Neural cell (in vitro differentiated cells): ENCODE results near the gene AUNIP.

Experiments
- CTCF ChIP-seq: fragments of 450-650 bp; IDR thresholded peaks from 2 replicates; pipeline ENCODE4 v1.5.1; 2014; ENCODE audit warnings: antibody characterized with exemption, mild to moderate bottlenecking, moderate library complexity; ENCODE audit not compliant: poor library complexity, severe bottlenecking
- EP300 ChIP-seq: fragments of 450-650 bp; conservative IDR thresholded peaks from 2 replicates; pipeline ENCODE4 v1.6.1; 2014; ENCODE audit warnings: antibody characterized with exemption, mild to moderate bottlenecking, moderate library complexity; ENCODE audit not compliant: poor library complexity, severe bottlenecking
- EZH2 ChIP-seq: fragments of 200-600, 300-800 bp; shearing (Covaris generic), sonication (generic); IDR thresholded peaks from 2 replicates; pipeline ENCODE4 v1.6.1; 2014; ENCODE audit warnings: antibody characterized with exemption, low read length, borderline replicate concordance, mild to moderate bottlenecking; ENCODE audit not compliant: insufficient read depth, poor library complexity, severe bottlenecking
- POLR2AphosphoS5 ChIP-seq: IDR thresholded peaks from 2 replicates; pipeline ENCODE4 v1.6.1; 2012
- RAD21 ChIP-seq: fragments of 450-650 bp; conservative IDR thresholded peaks from 2 replicates; pipeline ENCODE4 v1.6.1; 2014; ENCODE audit warnings: antibody characterized with exemption, mild to moderate bottlenecking, moderate library complexity
- SMC3 ChIP-seq: fragments of 450-650 bp; conservative IDR thresholded peaks from 2 replicates; pipeline ENCODE4 v1.6.1; 2014; ENCODE audit warnings: antibody characterized with exemption, mild to moderate bottlenecking, moderate library complexity; ENCODE audit not compliant: poor library complexity
- TAF1 ChIP-seq: IDR thresholded peaks from 2 replicates; pipeline ENCODE4 v1.6.1; 2012; ENCODE audit warnings: low read depth
- TF ChIP-seq, protein P1 (sequence below): IDR thresholded peaks from 2 replicates; pipeline ENCODE4 v1.6.1; 2012; ENCODE audit warnings: borderline replicate concordance

- TF ChIP-seq CTCF (no peak), EP300 (no peak), RAD21 (no peak), EZH2 (no peak), SMC3 (no peak), POLR2AphosphoS5 (no peak), TAF1 (no peak)
- TF ChIP-seq, protein P1, sequence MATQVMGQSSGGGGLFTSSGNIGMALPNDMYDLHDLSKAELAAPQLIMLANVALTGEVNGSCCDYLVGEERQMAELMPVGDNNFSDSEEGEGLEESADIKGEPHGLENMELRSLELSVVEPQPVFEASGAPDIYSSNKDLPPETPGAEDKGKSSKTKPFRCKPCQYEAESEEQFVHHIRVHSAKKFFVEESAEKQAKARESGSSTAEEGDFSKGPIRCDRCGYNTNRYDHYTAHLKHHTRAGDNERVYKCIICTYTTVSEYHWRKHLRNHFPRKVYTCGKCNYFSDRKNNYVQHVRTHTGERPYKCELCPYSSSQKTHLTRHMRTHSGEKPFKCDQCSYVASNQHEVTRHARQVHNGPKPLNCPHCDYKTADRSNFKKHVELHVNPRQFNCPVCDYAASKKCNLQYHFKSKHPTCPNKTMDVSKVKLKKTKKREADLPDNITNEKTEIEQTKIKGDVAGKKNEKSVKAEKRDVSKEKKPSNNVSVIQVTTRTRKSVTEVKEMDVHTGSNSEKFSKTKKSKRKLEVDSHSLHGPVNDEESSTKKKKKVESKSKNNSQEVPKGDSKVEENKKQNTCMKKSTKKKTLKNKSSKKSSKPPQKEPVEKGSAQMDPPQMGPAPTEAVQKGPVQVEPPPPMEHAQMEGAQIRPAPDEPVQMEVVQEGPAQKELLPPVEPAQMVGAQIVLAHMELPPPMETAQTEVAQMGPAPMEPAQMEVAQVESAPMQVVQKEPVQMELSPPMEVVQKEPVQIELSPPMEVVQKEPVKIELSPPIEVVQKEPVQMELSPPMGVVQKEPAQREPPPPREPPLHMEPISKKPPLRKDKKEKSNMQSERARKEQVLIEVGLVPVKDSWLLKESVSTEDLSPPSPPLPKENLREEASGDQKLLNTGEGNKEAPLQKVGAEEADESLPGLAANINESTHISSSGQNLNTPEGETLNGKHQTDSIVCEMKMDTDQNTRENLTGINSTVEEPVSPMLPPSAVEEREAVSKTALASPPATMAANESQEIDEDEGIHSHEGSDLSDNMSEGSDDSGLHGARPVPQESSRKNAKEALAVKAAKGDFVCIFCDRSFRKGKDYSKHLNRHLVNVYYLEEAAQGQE, result no peak
Measured at GRCh38 chr1:25786887-25787759, 72.1 kb downstream of the AUNIP start.
